GM12864 (cell line): ENCODE data around the gene RRP36.

Experiments
- DNase-seq: peaks from one replicate; pipeline ENCODE4 v3.0.0-alpha.2; 2011; ENCODE audit warnings: low read depth
- H3K4me3 ChIP-seq: 2 replicates; pipeline ENCODE4 v1.5.1; 2011; ENCODE audit warnings: mild to moderate bottlenecking, low read depth, low read length, control low read depth
- TF ChIP-seq, protein P1 (sequence below): IDR thresholded peaks from 2 replicates; pipeline ENCODE4 v1.5.1; 2011; ENCODE audit warnings: low read depth, mild to moderate bottlenecking, moderate library complexity, low read length, control low read depth, inconsistent platforms; ENCODE audit errors: missing control alignments

RRP36 gene

GRCh38 chr6:43050981-43051380, 29.6 kb downstream of the RRP36 start:
- DNase-seq, result no peak
- TF ChIP-seq, protein P1, sequence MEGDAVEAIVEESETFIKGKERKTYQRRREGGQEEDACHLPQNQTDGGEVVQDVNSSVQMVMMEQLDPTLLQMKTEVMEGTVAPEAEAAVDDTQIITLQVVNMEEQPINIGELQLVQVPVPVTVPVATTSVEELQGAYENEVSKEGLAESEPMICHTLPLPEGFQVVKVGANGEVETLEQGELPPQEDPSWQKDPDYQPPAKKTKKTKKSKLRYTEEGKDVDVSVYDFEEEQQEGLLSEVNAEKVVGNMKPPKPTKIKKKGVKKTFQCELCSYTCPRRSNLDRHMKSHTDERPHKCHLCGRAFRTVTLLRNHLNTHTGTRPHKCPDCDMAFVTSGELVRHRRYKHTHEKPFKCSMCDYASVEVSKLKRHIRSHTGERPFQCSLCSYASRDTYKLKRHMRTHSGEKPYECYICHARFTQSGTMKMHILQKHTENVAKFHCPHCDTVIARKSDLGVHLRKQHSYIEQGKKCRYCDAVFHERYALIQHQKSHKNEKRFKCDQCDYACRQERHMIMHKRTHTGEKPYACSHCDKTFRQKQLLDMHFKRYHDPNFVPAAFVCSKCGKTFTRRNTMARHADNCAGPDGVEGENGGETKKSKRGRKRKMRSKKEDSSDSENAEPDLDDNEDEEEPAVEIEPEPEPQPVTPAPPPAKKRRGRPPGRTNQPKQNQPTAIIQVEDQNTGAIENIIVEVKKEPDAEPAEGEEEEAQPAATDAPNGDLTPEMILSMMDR, result no peak
- H3K4me3 ChIP-seq, result no peak overlapping the region

GRCh38 chr6:43052225-43052841, 30.9 kb downstream of the RRP36 start:
- TF ChIP-seq, protein P1, result no peak
- peak overlapping the region; percentile 78 for H3K4me3 ChIP-seq
- DNase-seq, result no peak

DNA sequence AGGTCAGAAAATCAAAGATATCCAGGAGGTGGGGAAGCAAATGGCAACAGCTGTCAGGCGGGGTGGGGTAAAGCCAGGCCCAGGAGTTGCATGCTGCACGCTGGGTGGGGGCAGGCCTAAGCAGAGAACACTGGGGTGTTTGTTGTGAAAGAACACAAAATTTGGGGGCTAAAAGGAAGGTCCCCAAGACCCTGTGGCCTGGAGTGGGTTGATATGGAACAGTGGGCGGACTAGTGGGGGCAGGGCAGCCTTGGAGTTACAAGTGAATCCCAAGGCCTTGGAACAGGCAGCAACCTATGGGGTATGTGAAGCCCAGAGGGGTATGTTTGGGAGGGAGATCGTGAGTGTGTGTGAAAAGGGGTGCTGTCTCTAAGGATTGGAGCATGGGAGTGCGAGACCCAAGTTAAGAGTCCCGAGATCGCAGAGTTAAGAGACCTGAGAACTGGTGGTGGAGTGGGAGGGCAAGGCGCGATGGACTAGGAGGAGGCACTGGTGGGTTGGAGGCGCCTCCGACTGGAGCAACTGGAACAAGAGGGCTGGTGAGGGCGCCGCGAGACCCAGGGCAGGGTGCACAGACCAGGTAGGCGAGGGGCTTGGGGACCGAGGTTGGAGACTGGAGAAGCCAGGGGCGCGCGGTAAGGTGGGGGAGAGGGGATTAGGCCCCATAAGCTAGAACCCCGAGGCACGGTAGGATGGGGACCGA, 31.6 kb downstream of the RRP36 start:
- no peak for DNase-seq
- TF ChIP-seq, protein P1, result no peak
- peak overlapping the region; percentile 78 for H3K4me3 ChIP-seq

GRCh38 chr6:43053545-43054205, 32.3 kb downstream of the RRP36 start, which contains the start of gene CUL7:
Gene CUL7 (minus strand): TSS chr6:43053851. CDS start chr6:43052788, 1,063 bp downstream.
- TF ChIP-seq, protein P1, result no peak
- peak within 1 kb of the TSS; percentile 78 for H3K4me3 ChIP-seq
- peak; percentile 66 for DNase-seq

DNA sequence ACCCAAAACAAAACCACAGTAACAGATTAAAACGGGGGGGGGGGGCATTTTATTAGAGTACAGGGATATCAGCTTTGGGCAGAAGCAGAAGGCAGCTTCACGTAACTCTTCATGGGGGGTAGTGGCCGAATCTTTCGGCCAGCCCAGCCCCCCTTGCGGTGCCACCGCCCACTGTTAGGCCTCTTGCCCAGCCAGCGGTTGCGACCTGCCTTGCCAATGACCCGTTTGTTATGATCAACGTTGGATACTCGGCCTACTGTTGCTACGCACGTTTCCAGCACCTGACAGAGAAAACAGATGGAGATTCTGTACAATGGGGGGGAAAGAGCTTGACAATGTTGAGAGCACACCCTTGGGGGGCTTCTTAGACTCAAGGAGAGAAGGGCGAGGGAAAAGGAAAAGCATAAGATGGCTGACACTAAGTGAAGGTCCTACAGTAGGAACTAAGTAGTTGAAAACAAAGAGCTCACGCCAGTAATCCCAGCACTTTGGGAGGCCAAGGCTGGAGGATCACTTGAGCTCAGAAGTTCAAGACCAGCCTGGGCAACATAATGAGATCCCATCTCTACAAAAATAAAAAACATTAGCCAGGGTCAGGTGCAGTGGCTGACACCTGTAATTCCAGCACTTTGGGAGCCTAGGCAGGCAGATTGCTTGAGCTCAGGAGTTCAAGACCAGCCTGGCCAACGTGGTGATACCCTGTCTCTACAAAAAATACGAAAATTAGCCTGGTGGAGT, 33.0 kb downstream of the RRP36 start:
- no peak for DNase-seq
- H3K4me3 ChIP-seq, result peak overlapping the region; percentile 78
- TF ChIP-seq, protein P1, result no peak

- TF ChIP-seq, protein P1, result no peak
- DNase-seq, result no peak
- no peak overlapping the region for H3K4me3 ChIP-seq
Measured at GRCh38 chr6:43055966-43056365, 34.5 kb downstream of the RRP36 start.
